HepG2 (cell line): ENCODE results near the gene PPM1E. TPM values are rescaled to one million over a fixed set of nuclear protein-coding genes. Genes with fewer than 3 reads are reported as not detected.

ENCODE experiments used
- ATAC-seq: fragments of 200-7000 bp; cut with Tn5 transposase; 3 replicates; pipeline ENCODE4 v1.9.1; 2020; ENCODE audit warnings: mild to moderate bottlenecking, moderate library complexity
- BruUV-seq: library from RNA; stranded (reverse); fragments of 400-500 nt; replicated peaks from 2 replicates; lab custom pipeline; 2021; lab: Mats Ljungman, UMichigan
- CTCF ChIA-PET: fragments of 300-600 bp; formaldehyde crosslinking; extraction: SDS; loops from one replicate; lab custom pipeline; 2021; ENCODE audit warnings: low total read pairs, inconsistent platforms, low intra/inter-chr PET ratio; lab: Yijun Ruan, JAX
- POLR2A ChIA-PET: fragments of 350-600 bp; sonication (Branson Sonifier 250); formaldehyde crosslinking; loops from one replicate; lab custom pipeline; 2020; ENCODE audit warnings: antibody characterized with exemption, inconsistent platforms; lab: Yijun Ruan, JAX
- DNase-seq: peaks from one replicate; pipeline ENCODE4 v3.0.0-alpha.2; 2015; ENCODE audit warnings: low spot score
- FAIRE-seq: peaks from 3 replicates; lab custom pipeline; 2011; peaks lifted over from hg19 to GRCh38; lab: Jason Lieb, UNC
- H2AFZ ChIP-seq: one replicate; pipeline ENCODE4 v1.6.1; 2011; ENCODE audit warnings: low read length, inconsistent platforms
- H3K27ac ChIP-seq: fragments of 300-600 bp; 3 replicates; pipeline ENCODE4 v1.8.0; 2011; ENCODE audit warnings: mixed run types, mild to moderate bottlenecking, mixed read lengths, low read length, inconsistent platforms; ENCODE audit not compliant: insufficient read depth; ENCODE audit errors: extremely low read length
- H3K27me3 ChIP-seq, 2 experiments: fragments of 200-600 bp in 1 of 2; 2 replicates in 1 of 2; 3 replicates in 1 of 2; pipeline versions ENCODE4 v1.6.0 to v1.8.0; 2011; ENCODE audit warnings: low read length in 2 of 2, mild to moderate bottlenecking in 2 of 2, moderate library complexity in 2 of 2, inconsistent platforms in 1 of 2; ENCODE audit not compliant: insufficient read depth in 2 of 2, control insufficient read depth in 1 of 2
- H3K36me3 ChIP-seq, 2 experiments: fragments of 200-600 bp in 1 of 2; replicated peaks in 1 of 2; 2 replicates in 1 of 2; 3 replicates in 1 of 2; pipeline versions ENCODE4 v1.5.1 to v1.8.0; 2011; ENCODE audit warnings: low read length in 2 of 2, inconsistent platforms in 1 of 2; ENCODE audit not compliant: insufficient read depth in 2 of 2, control insufficient read depth in 1 of 2
- H3K4me1 ChIP-seq: 2 replicates; pipeline ENCODE4 v1.5.1; 2012; ENCODE audit warnings: low read length, inconsistent platforms; ENCODE audit not compliant: insufficient read depth
- H3K4me2 ChIP-seq: 2 replicates; pipeline ENCODE4 v1.6.0; 2011; ENCODE audit warnings: low read depth, low read length, inconsistent platforms
- H3K4me3 ChIP-seq, 3 experiments: fragments of 200-600 bp in 1 of 3; sonication (generic), shearing (Covaris generic) in 1 of 3; replicated peaks in 1 of 3; 2 replicates each; pipeline ENCODE4 v1.5.1; 2011 to 2016; ENCODE audit warnings: low read length in 3 of 3, inconsistent platforms in 2 of 3, low read depth in 2 of 3, mild to moderate bottlenecking in 2 of 3, control low read depth in 1 of 3, mixed read lengths in 1 of 3; ENCODE audit not compliant: insufficient read depth in 1 of 3
- H3K79me2 ChIP-seq: one replicate; pipeline ENCODE4 v1.6.1; 2011; ENCODE audit warnings: low read length, inconsistent platforms; ENCODE audit not compliant: insufficient read depth
- H3K9ac ChIP-seq: 2 replicates; pipeline ENCODE4 v1.6.0; 2011; ENCODE audit warnings: mild to moderate bottlenecking, low read depth, low read length, inconsistent platforms; ENCODE audit not compliant: insufficient read depth
- H3K9me3 ChIP-seq: 2 replicates; pipeline ENCODE4 v1.5.1; 2012; ENCODE audit warnings: mild to moderate bottlenecking, low read length
- H4K20me1 ChIP-seq: 2 replicates; pipeline ENCODE4 v1.6.0; 2011; ENCODE audit warnings: inconsistent platforms, mild to moderate bottlenecking, low read length, moderate library complexity; ENCODE audit not compliant: insufficient read depth
- EEA1 ChIP-seq: sonication (generic); formaldehyde crosslinking; IDR thresholded peaks from 2 replicates; pipeline ENCODE4 v1.5.1; 2020; ENCODE audit warnings: mild to moderate bottlenecking, missing genetic modification reagents, borderline replicate concordance
- SIN3B ChIP-seq: fragments of 150-350 bp; IDR thresholded peaks from 2 replicates; pipeline ENCODE4 v1.6.1; 2014; ENCODE audit warnings: low read length
- TRAFD1 ChIP-seq: sonication (generic); formaldehyde crosslinking; IDR thresholded peaks from 2 replicates; pipeline ENCODE4 v1.5.1; 2020; ENCODE audit warnings: missing genetic modification reagents, mild to moderate bottlenecking, borderline replicate concordance
- ZNF121 ChIP-seq: sonication (generic); formaldehyde crosslinking; IDR thresholded peaks from 2 replicates; pipeline ENCODE4 v1.5.0; 2020; ENCODE audit warnings: mild to moderate bottlenecking, missing genetic modification reagents
- ZNF160 ChIP-seq: sonication (generic); formaldehyde crosslinking; IDR thresholded peaks from 2 replicates; pipeline ENCODE4 v1.8.0; 2022; ENCODE audit warnings: mild to moderate bottlenecking, inconsistent platforms, missing genetic modification reagents
- ZNF484 ChIP-seq: sonication (generic); formaldehyde crosslinking; IDR thresholded peaks from 2 replicates; pipeline ENCODE4 v1.5.1; 2020; ENCODE audit warnings: mild to moderate bottlenecking, low read depth, missing genetic modification reagents, borderline replicate concordance
- ZNF616 ChIP-seq: sonication (generic); formaldehyde crosslinking; IDR thresholded peaks from 2 replicates; pipeline ENCODE4 v1.5.0; 2020; ENCODE audit warnings: low read depth, mild to moderate bottlenecking, missing genetic modification reagents
- ZNF773 ChIP-seq: sonication (generic); formaldehyde crosslinking; IDR thresholded peaks from 2 replicates; pipeline ENCODE4 v1.4.0; 2020; ENCODE audit warnings: missing genetic modification reagents, borderline replicate concordance
- WGBS: methylation state at CpG from one replicate; pipeline ENCODE4 v1.1.6; 2017; ENCODE audit warnings: low lambda C conversion rate; 5-methylcytosine and 5-hydroxymethylcytosine counted together
- in situ Hi-C: cut with HindIII; loops from 2 replicates; pipeline ENCODE4 v1.10.0; 2017; ENCODE audit warnings: low pct_unique_long_range_greater_than_20kb; ENCODE audit not compliant: extremely low pct_ligation_motif_present
- intact Hi-C: fragments of 100-400 bp; cut with micrococcal nuclease; formaldehyde crosslinking; loops from one replicate; pipeline ENCODE4 v1.10.0; 2022; ENCODE audit not compliant: unreplicated experiment
- polyA plus RNA-seq, 8 experiments: library from polyadenylated mRNA; depleted of rRNA in 3 of 8; stranded (reverse) in 7 of 8; unstranded in 1 of 8; fragments of >200 nt; fragmentation: Illumina TruSeq in 4 of 8; extraction: Trizol in 4 of 8; gene quantifications; 2 replicates each; pipeline versions ENCODE4 v1.2.1 to v1.2.3, GENCODE V29; 2011 to 2016; ENCODE audit warnings: low read depth in 4 of 8, missing spikeins in 1 of 8, mixed read lengths in 1 of 8; ENCODE audit not compliant: insufficient read depth in 1 of 8
- total RNA-seq, 5 experiments: library from RNA; depleted of rRNA; stranded (reverse); fragments of >200 nt; fragmentation: Illumina TruSeq; extraction: Trizol; gene quantifications; 2 replicates each; pipeline ENCODE4 v1.2.3, GENCODE V29; 2016; ENCODE audit warnings: low read depth in 1 of 5
- TF ChIP-seq, protein P1 (sequence below): sonication (generic); formaldehyde crosslinking; IDR thresholded peaks from 2 replicates; pipeline ENCODE4 v1.5.0; 2020; ENCODE audit warnings: mild to moderate bottlenecking, missing genetic modification reagents
- TF ChIP-seq, protein P2 (sequence below): sonication (generic); formaldehyde crosslinking; IDR thresholded peaks from 2 replicates; pipeline ENCODE4 v1.4.0; 2020; ENCODE audit warnings: mild to moderate bottlenecking, missing genetic modification reagents, borderline replicate concordance

Gene PPM1E
- total and polyA plus RNA-seq, 2 of the 13 experiments (the other 11 are each of a cell fraction or from before 2014, with no cell fraction given) = 0.15 TPM; not detected in 1

- H3K9ac ChIP-seq = no peak overlapping the region
- H3K4me1 ChIP-seq = peaks cover 8% of the 10 kb centered on the region; the same call in 1 of the 2 replicates
- H3K27ac ChIP-seq = no peak overlapping the region
- 2% methylated on average over 5 of the region's 5 CpGs for WGBS
- in situ Hi-C loops (no loop called here), intact Hi-C loops (no loop called here)
- FAIRE-seq = no peak
- H2AFZ ChIP-seq = no peak overlapping the region
- no peak overlapping the region for H3K4me2 ChIP-seq
- no peak overlapping the region for H3K4me3 ChIP-seq
- no TSS peak for BruUV-seq
- TF ChIP-seq ZNF160 (CRISPR knock-in tag) = no peak
- no peaks in the 10 kb centered on the region for H3K79me2 ChIP-seq
- no peaks in the 10 kb centered on the region for H4K20me1 ChIP-seq
- H3K36me3 ChIP-seq = no peaks in the 10 kb centered on the region
- no peak for DNase-seq
- no peaks in the 10 kb centered on the region for H3K9me3 ChIP-seq
- no peaks in the 10 kb centered on the region for H3K27me3 ChIP-seq
- POLR2A ChIA-PET = no interaction called here
- ATAC-seq = no peak
- CTCF ChIA-PET = no interaction called here
These were observed 50.4 kb downstream of the PPM1E start for GRCh38 chr17:58806046-58806445.

DNA sequence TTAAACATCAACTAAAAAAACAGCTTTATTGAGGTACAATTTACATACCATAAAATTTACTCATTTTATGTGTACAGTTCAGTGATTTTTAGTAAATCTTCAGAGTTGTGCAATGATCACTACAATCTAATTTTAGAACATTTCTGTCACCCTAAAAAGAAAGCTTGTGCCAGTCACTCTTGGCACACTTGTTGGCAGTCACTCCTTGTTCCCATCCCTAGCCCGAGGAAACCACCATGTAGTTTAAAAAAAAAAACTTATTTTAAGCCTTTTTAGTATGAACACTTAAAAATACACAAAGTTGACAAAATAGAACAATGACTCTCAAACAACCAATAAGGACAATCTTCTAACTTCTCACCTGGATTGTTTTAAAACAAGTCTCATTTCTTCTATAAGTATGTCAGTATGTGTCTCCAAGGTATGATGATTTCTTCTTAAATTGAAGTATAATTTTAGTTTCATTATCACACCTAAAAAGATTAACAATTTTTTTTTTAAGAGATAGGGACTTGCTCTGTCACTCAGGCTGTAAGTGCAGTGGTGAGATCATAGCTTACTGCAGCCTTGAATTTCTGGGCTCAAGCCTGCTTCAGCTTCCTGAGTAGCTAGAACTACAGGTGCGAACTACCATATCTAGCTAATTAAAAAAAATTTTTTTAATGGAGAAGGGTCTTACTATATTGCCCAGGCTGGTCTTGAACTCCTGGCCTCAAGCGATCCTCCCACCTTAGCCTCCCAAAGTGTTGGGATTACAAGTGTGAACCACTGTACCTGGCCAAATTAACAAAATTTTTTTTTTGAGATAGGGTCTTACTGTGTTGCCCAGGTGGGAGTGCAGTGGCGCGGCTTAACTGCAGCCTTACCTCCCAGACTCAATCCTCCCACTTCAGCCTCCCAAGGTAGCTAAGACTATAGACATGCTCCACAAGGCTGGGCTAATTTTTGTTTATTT, 53.2 kb downstream of the PPM1E start:
- DNase-seq (no peak), ATAC-seq (no peak), FAIRE-seq (no peak)
- in situ Hi-C loops (no loop called here), intact Hi-C loops (no loop called here)
- no peak overlapping the region for H3K9ac ChIP-seq
- H4K20me1 ChIP-seq = no peaks in the 10 kb centered on the region
- H3K36me3 ChIP-seq = no peaks in the 10 kb centered on the region
- 54% methylated on average over 5 of the region's 5 CpGs for WGBS
- ChIA-PET CTCF (no interaction called here), POLR2A (no interaction called here)
- H3K4me1 ChIP-seq = peaks cover 8% of the 10 kb centered on the region; the same call in 1 of the 2 replicates
- H3K4me2 ChIP-seq = no peak overlapping the region
- no peak overlapping the region for H3K4me3 ChIP-seq
- BruUV-seq = no TSS peak
- no peaks in the 10 kb centered on the region for H3K9me3 ChIP-seq
- no peak overlapping the region for H3K27ac ChIP-seq
- H3K79me2 ChIP-seq = no peaks in the 10 kb centered on the region
- no peaks in the 10 kb centered on the region for H3K27me3 ChIP-seq
- H2AFZ ChIP-seq = no peak overlapping the region
- TF ChIP-seq ZNF484 (CRISPR knock-in tag) (no peak), TRAFD1 (no peak), ZNF616 (CRISPR knock-in tag) (no peak), SIN3B (no peak), ZNF773 (no peak), EEA1 (CRISPR knock-in tag) (no peak), ZNF121 (CRISPR knock-in tag) (peak; percentile 50; the same call in 1 of the 2 replicates)
- TF ChIP-seq, protein P1, sequence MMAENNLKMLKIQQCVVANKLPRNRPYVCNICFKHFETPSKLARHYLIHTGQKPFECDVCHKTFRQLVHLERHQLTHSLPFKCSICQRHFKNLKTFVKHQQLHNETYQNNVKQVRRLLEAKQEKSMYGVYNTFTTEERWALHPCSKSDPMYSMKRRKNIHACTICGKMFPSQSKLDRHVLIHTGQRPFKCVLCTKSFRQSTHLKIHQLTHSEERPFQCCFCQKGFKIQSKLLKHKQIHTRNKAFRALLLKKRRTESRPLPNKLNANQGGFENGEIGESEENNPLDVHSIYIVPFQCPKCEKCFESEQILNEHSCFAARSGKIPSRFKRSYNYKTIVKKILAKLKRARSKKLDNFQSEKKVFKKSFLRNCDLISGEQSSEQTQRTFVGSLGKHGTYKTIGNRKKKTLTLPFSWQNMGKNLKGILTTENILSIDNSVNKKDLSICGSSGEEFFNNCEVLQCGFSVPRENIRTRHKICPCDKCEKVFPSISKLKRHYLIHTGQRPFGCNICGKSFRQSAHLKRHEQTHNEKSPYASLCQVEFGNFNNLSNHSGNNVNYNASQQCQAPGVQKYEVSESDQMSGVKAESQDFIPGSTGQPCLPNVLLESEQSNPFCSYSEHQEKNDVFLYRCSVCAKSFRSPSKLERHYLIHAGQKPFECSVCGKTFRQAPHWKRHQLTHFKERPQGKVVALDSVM (CRISPR knock-in tag) = 0 out of 2 replicates have a peak, but pooled peaks have one; percentile 27
- TF ChIP-seq, protein P2, sequence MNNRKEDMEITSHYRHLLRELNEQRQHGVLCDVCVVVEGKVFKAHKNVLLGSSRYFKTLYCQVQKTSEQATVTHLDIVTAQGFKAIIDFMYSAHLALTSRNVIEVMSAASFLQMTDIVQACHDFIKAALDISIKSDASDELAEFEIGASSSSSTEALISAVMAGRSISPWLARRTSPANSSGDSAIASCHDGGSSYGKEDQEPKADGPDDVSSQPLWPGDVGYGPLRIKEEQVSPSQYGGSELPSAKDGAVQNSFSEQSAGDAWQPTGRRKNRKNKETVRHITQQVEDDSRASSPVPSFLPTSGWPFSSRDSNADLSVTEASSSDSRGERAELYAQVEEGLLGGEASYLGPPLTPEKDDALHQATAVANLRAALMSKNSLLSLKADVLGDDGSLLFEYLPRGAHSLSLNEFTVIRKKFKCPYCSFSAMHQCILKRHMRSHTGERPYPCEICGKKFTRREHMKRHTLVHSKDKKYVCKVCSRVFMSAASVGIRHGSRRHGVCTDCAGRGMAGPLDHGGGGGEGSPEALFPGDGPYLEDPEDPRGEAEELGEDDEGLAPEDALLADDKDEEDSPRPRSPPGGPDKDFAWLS (CRISPR knock-in tag) = no peak
